MM.1S (cell line): Measurements from ENCODE around the gene FAM9C.

ENCODE experiments used
- DNase-seq: peaks from one replicate; pipeline ENCODE4 v3.0.0-alpha.2; 2015
- H2AFZ ChIP-seq: fragments of 300-600 bp; sonication (generic); 2 replicates; pipeline ENCODE4 v1.6.0; 2016; ENCODE audit warnings: antibody characterized with exemption, low read length
- H3F3A ChIP-seq: fragments of 300-600 bp; sonication (generic); 2 replicates; pipeline ENCODE4 v1.6.1; 2016; ENCODE audit warnings: mild to moderate bottlenecking, antibody characterized with exemption, low read length, moderate library complexity, mixed read lengths; ENCODE audit not compliant: insufficient read depth
- H3K27ac ChIP-seq: fragments of 300-600 bp; sonication (generic); 2 replicates; pipeline ENCODE4 v1.5.1; 2016; ENCODE audit warnings: mild to moderate bottlenecking, low read length
- H3K27me3 ChIP-seq: fragments of 300-600 bp; sonication (generic); replicated peaks from 2 replicates; pipeline ENCODE4 v1.6.0; 2016; ENCODE audit warnings: low read length; ENCODE audit not compliant: insufficient read depth
- H3K36me3 ChIP-seq: fragments of 300-600 bp; sonication (generic); replicated peaks from 2 replicates; pipeline ENCODE4 v1.6.1; 2016; ENCODE audit warnings: mild to moderate bottlenecking, low read length, mixed read lengths; ENCODE audit not compliant: insufficient read depth
- H3K4me1 ChIP-seq: fragments of 300-600 bp; sonication (generic); 2 replicates; pipeline ENCODE4 v1.6.1; 2016; ENCODE audit warnings: low read length, mixed read lengths
- H3K4me2 ChIP-seq: fragments of 300-600 bp; sonication (generic); 2 replicates; pipeline ENCODE4 v1.6.0; 2016; ENCODE audit warnings: low read depth, low read length
- H3K4me3 ChIP-seq: fragments of 300-600 bp; sonication (generic); 2 replicates; pipeline ENCODE4 v1.5.1; 2016; ENCODE audit warnings: low read length, mixed read lengths
- H3K79me2 ChIP-seq: fragments of 300-600 bp; sonication (generic); 2 replicates; pipeline ENCODE4 v1.6.1; 2016; ENCODE audit warnings: mixed run types, low read length, mixed read lengths
- H3K9ac ChIP-seq: fragments of 300-600 bp; sonication (generic); 2 replicates; pipeline ENCODE4 v1.6.1; 2016; ENCODE audit warnings: low read length, mixed read lengths
- H3K9me2 ChIP-seq: fragments of 300-600 bp; sonication (generic); replicated peaks from 2 replicates; pipeline ENCODE4 v1.6.1; 2016; ENCODE audit warnings: mild to moderate bottlenecking, low read length, mixed read lengths; ENCODE audit not compliant: insufficient read depth
- H3K9me3 ChIP-seq: fragments of 300-600 bp; sonication (generic); replicated peaks from 2 replicates; pipeline ENCODE4 v1.6.1; 2016; ENCODE audit warnings: mild to moderate bottlenecking, low read length, mixed read lengths; ENCODE audit not compliant: insufficient read depth
- H4K20me1 ChIP-seq: fragments of 300-600 bp; sonication (generic); 2 replicates; pipeline ENCODE4 v1.6.1; 2016; ENCODE audit warnings: mild to moderate bottlenecking, low read length, moderate library complexity, mixed read lengths; ENCODE audit not compliant: insufficient read depth
- CTCF ChIP-seq: fragments of 300-600 bp; sonication (generic); IDR thresholded peaks from 2 replicates; pipeline ENCODE4 v1.5.1; 2016; ENCODE audit warnings: antibody characterized with exemption, low read length, mixed read lengths
- EZH2 ChIP-seq: fragments of 300-600 bp; sonication (generic); optimal IDR thresholded peaks from 2 replicates; pipeline ENCODE3; 2017; ENCODE audit warnings: low read depth, mild to moderate bottlenecking, antibody characterized with exemption, low read length, mixed read lengths
- EZH2phosphoT487 ChIP-seq: fragments of 300-600 bp; sonication (generic); IDR thresholded peaks from 2 replicates; pipeline ENCODE4 v1.6.1; 2018; ENCODE audit warnings: antibody characterized with exemption, low read length

Gene FAM9C

GRCh38 chrX:12988797-12989196 lies 55.6 kb downstream of the FAM9C start:
- Histone ChIP-seq H3K9me3 (no peaks in the 10 kb centered on the region), H3F3A (no peaks in the 10 kb centered on the region; the same call in none of the 2 replicates), H3K9me2 (no peaks in the 10 kb centered on the region), H3K4me1 (peaks cover 28% of the 10 kb centered on the region), H3K9ac (no peak overlapping the region), H2AFZ (no peak overlapping the region), H3K4me3 (no peak overlapping the region), H3K79me2 (no peaks in the 10 kb centered on the region), H3K4me2 (no peak overlapping the region), H3K27me3 (no peaks in the 10 kb centered on the region), H4K20me1 (no peaks in the 10 kb centered on the region), H3K36me3 (no peaks in the 10 kb centered on the region), H3K27ac (no peak overlapping the region)
- no peak for DNase-seq
- TF ChIP-seq EZH2 = no peak
- no peak for TF ChIP-seq CTCF
- no peak for TF ChIP-seq EZH2phosphoT487

- no peak overlapping the region for H3K27ac ChIP-seq
- H3K79me2 ChIP-seq = no peaks in the 10 kb centered on the region
- no peak overlapping the region for H3K4me2 ChIP-seq
- no peaks in the 10 kb centered on the region for H3K27me3 ChIP-seq
- H4K20me1 ChIP-seq = no peaks in the 10 kb centered on the region
- no peaks in the 10 kb centered on the region for H3K9me3 ChIP-seq
- H3K9ac ChIP-seq = no peak overlapping the region
- H3K4me1 ChIP-seq = peaks cover 28% of the 10 kb centered on the region
- TF ChIP-seq CTCF = no peak
- TF ChIP-seq EZH2phosphoT487 = no peak
- TF ChIP-seq EZH2 = no peak
- no peak overlapping the region for H3K4me3 ChIP-seq
- no peaks in the 10 kb centered on the region for H3K36me3 ChIP-seq
- H3K9me2 ChIP-seq = no peaks in the 10 kb centered on the region
- no peak overlapping the region for H2AFZ ChIP-seq
- H3F3A ChIP-seq = no peaks in the 10 kb centered on the region; the same call in none of the 2 replicates
- no peak for DNase-seq
Observed at GRCh38 chrX:12987900-12988594, 56.4 kb downstream of the FAM9C start.

GRCh38 chrX:12987340-12987739 lies 57.1 kb downstream of the FAM9C start:
- H3K4me3 ChIP-seq = no peak overlapping the region
- no peak overlapping the region for H3K4me2 ChIP-seq
- no peak overlapping the region for H3K9ac ChIP-seq
- TF ChIP-seq EZH2 (no peak), EZH2phosphoT487 (no peak), CTCF (no peak)
- H2AFZ ChIP-seq = no peak overlapping the region
- no peaks in the 10 kb centered on the region for H3K27me3 ChIP-seq
- no peaks in the 10 kb centered on the region for H3K79me2 ChIP-seq
- peaks cover 34% of the 10 kb centered on the region for H3K4me1 ChIP-seq
- no peaks in the 10 kb centered on the region for H3K36me3 ChIP-seq
- H3K9me2 ChIP-seq = no peaks in the 10 kb centered on the region
- DNase-seq = no peak
- H3K27ac ChIP-seq = no peak overlapping the region
- no peaks in the 10 kb centered on the region; the same call in none of the 2 replicates for H3F3A ChIP-seq
- H4K20me1 ChIP-seq = no peaks in the 10 kb centered on the region
- H3K9me3 ChIP-seq = no peaks in the 10 kb centered on the region
